GM23338 (cell line): ENCODE data around the gene PTPRN2. TPM values are rescaled to one million over a fixed set of nuclear protein-coding genes. Genes with fewer than 3 reads are reported as not detected.

ENCODE experiments used
- ATAC-seq: fragments of 200-7000 bp; cut with Tn5 transposase; 3 replicates; pipeline ENCODE4 v1.9.1; 2020
- DNase-seq: peaks from one replicate; pipeline ENCODE4 v3.0.0-alpha.2; 2015; ENCODE audit warnings: low spot score
- H2AFZ ChIP-seq: fragments of 200-600 bp; sonication (generic); 2 replicates; pipeline ENCODE4 v1.8.0; 2016; ENCODE audit warnings: antibody characterized with exemption, mild to moderate bottlenecking, moderate library complexity
- H3F3A ChIP-seq: fragments of 200-600 bp; sonication (generic); replicated peaks from 2 replicates; pipeline ENCODE4 v1.8.0; 2017; ENCODE audit warnings: antibody characterized with exemption, mixed run types, low read depth
- H3K27ac ChIP-seq: fragments of 200-600 bp; sonication (generic); 2 replicates; pipeline ENCODE4 v1.6.1; 2016; ENCODE audit warnings: low read depth
- H3K27me3 ChIP-seq: fragments of 200-600 bp; sonication (generic); 2 replicates; pipeline ENCODE4 v1.8.0; 2016; ENCODE audit warnings: mild to moderate bottlenecking, mixed run types, moderate library complexity; ENCODE audit not compliant: insufficient read depth
- H3K36me3 ChIP-seq: fragments of 200-600 bp; sonication (generic); 2 replicates; pipeline ENCODE4 v1.8.0; 2016; ENCODE audit warnings: mild to moderate bottlenecking; ENCODE audit not compliant: insufficient read depth
- H3K4me1 ChIP-seq: fragments of 200-600 bp; sonication (generic); 2 replicates; pipeline ENCODE4 v1.8.0; 2016; ENCODE audit warnings: mild to moderate bottlenecking, moderate library complexity; ENCODE audit not compliant: insufficient read depth
- H3K4me2 ChIP-seq: fragments of 200-600 bp; sonication (generic); 2 replicates; pipeline ENCODE4 v1.7.1; 2017; ENCODE audit warnings: mixed run types
- H3K4me3 ChIP-seq: fragments of 200-600 bp; sonication (generic); 2 replicates; pipeline ENCODE4 v1.6.1; 2016; ENCODE audit warnings: mixed run types
- H3K79me2 ChIP-seq: fragments of 200-600 bp; sonication (generic); replicated peaks from 2 replicates; pipeline ENCODE4 v1.8.0; 2017; ENCODE audit warnings: mild to moderate bottlenecking; ENCODE audit not compliant: insufficient read depth
- H3K9me2 ChIP-seq: fragments of 200-600 bp; sonication (generic); 2 replicates; pipeline ENCODE4 v1.8.0; 2017; ENCODE audit not compliant: insufficient read depth
- H4K20me1 ChIP-seq: fragments of 200-600 bp; sonication (generic); replicated peaks from 2 replicates; pipeline ENCODE4 v1.8.0; 2017; ENCODE audit warnings: mild to moderate bottlenecking; ENCODE audit not compliant: insufficient read depth
- H3K27ac Mint-ChIP-seq: 2 replicates; pipeline ENCODE4 v1.8.0; 2020; ENCODE audit warnings: inconsistent platforms, mild to moderate bottlenecking, moderate library complexity, mixed read lengths
- H3K27me3 Mint-ChIP-seq: 3 replicates; pipeline ENCODE4 v1.8.0; 2022; ENCODE audit warnings: low read depth, mild to moderate bottlenecking, moderate library complexity, mixed read lengths, inconsistent platforms; ENCODE audit not compliant: insufficient read depth, poor library complexity
- H3K36me3 Mint-ChIP-seq: 3 replicates; pipeline ENCODE4 v1.8.0; 2021; ENCODE audit warnings: low read depth, mild to moderate bottlenecking, inconsistent platforms, moderate library complexity, mixed read lengths
- H3K4me1 Mint-ChIP-seq: 3 replicates; pipeline ENCODE4 v1.8.0; 2020; ENCODE audit warnings: mild to moderate bottlenecking, inconsistent platforms, mixed read lengths
- H3K4me3 Mint-ChIP-seq: 3 replicates; pipeline ENCODE4 v1.8.0; 2021; ENCODE audit warnings: moderate library complexity, mild to moderate bottlenecking, inconsistent platforms, mixed read lengths
- H3K9me3 Mint-ChIP-seq: 3 replicates; pipeline ENCODE4 v1.8.0; 2020; ENCODE audit warnings: moderate library complexity, mild to moderate bottlenecking, inconsistent platforms, mixed read lengths
- CREB1 ChIP-seq: fragments of 250-450 bp; sonication (Bioruptor Pico); IDR thresholded peaks from 2 replicates; pipeline ENCODE4 v1.5.0; 2020; ENCODE audit warnings: low read depth, mild to moderate bottlenecking, moderate library complexity
- ETS1 ChIP-seq: IDR thresholded peaks from 2 replicates; pipeline ENCODE4 v1.6.1; 2016; ENCODE audit warnings: antibody characterized with exemption
- EZH2 ChIP-seq: fragments of 200-600 bp; sonication (generic); IDR thresholded peaks from one replicate; pipeline ENCODE4 v1.8.0; 2017; ENCODE audit warnings: antibody characterized with exemption, mild to moderate bottlenecking, low read depth; ENCODE audit not compliant: unreplicated experiment
- NANOG ChIP-seq: IDR thresholded peaks from 2 replicates; pipeline ENCODE4 v1.6.1; 2016; ENCODE audit warnings: antibody characterized with exemption, borderline replicate concordance
- POLR2AphosphoS5 ChIP-seq: IDR thresholded peaks from 2 replicates; pipeline ENCODE4 v1.6.1; 2016; ENCODE audit warnings: antibody characterized with exemption, low read depth
- REST ChIP-seq: IDR thresholded peaks from one replicate; pipeline ENCODE4 v1.6.1; 2018; ENCODE audit warnings: antibody characterized with exemption; ENCODE audit not compliant: unreplicated experiment
- STAT1 ChIP-seq: IDR thresholded peaks from one replicate; pipeline ENCODE4 v1.6.1; 2016; ENCODE audit warnings: antibody characterized with exemption; ENCODE audit not compliant: unreplicated experiment
- ZNF114 ChIP-seq: fragments of 250-450 bp; sonication (Bioruptor Pico); IDR thresholded peaks from 2 replicates; pipeline ENCODE4 v1.5.0; 2020; ENCODE audit warnings: mild to moderate bottlenecking, moderate library complexity
- polyA plus RNA-seq: library from polyadenylated mRNA; unstranded; fragments of >200 nt; fragmentation: Nextera tagmentation; extraction: Ambion mirVana; gene quantifications from 2 replicates; pipeline ENCODE4 v1.2.1, GENCODE V29; 2016
- total RNA-seq: library from RNA; depleted of rRNA; stranded (reverse); fragments of >200 nt; shearing (Covaris generic); gene quantifications from 2 replicates; pipeline ENCODE4 v1.2.3, GENCODE V29; 2014
- TF ChIP-seq, protein P1 (sequence below), 2 experiments: fragments of 200-600 bp in 1 of 2; sonication (generic) in 1 of 2; conservative IDR thresholded peaks; 2 replicates each; pipeline versions ENCODE4 v1.5.1 to v1.6.1; 2016 to 2017; ENCODE audit warnings: antibody characterized with exemption in 2 of 2, low read depth in 2 of 2, mild to moderate bottlenecking in 2 of 2, moderate library complexity in 1 of 2

The PTPRN2 gene
- total and polyA plus RNA-seq, 2 experiments from 2014 or later, result 0.87 to 4.0 TPM

DNA sequence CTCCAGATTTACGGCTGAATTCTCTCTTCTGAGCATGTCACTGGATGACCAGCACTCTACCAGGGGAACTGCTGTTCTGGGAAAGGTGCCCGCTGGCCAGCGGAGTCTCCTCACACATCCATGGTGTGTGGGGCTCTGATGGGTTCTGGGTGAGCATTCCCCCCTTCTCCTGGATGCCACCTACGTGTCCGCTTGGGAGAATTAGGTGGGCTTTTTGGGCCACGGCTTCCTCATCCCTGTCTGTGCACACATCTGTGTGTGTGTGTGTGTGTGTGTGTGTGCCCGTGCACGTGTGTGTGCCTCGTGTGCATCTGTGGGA, 1087.8 kb downstream of the PTPRN2 start:
- Histone ChIP-seq H3K79me2 (no peaks in the 10 kb centered on the region), H4K20me1 (no peaks in the 10 kb centered on the region), H3K4me2 (no peak overlapping the region), H3K4me1 (no peaks in the 10 kb centered on the region), H3F3A (no peaks in the 10 kb centered on the region), H2AFZ (no peak overlapping the region), H3K4me3 (no peak overlapping the region), H3K27ac (no peak overlapping the region), H3K36me3 (no peaks in the 10 kb centered on the region), H3K27me3 (no peaks in the 10 kb centered on the region), H3K9me2 (no peaks in the 10 kb centered on the region)
- DNase-seq (no peak), ATAC-seq (no peak)
- Mint-ChIP-seq H3K4me1 (no peaks in the 10 kb centered on the region), H3K9me3 (peaks cover 95% of the 10 kb centered on the region), H3K36me3 (peaks cover 37% of the 10 kb centered on the region), H3K27me3 (peaks cover 2% of the 10 kb centered on the region), H3K27ac (no peak overlapping the region), H3K4me3 (no peak overlapping the region)
- TF ChIP-seq ETS1 (no peak), POLR2AphosphoS5 (no peak), STAT1 (no peak), ZNF114 (CRISPR knock-in tag) (no peak), REST (no peak), NANOG (no peak), EZH2 (no peak), CREB1 (CRISPR knock-in tag) (no peak)
- TF ChIP-seq, protein P1, sequence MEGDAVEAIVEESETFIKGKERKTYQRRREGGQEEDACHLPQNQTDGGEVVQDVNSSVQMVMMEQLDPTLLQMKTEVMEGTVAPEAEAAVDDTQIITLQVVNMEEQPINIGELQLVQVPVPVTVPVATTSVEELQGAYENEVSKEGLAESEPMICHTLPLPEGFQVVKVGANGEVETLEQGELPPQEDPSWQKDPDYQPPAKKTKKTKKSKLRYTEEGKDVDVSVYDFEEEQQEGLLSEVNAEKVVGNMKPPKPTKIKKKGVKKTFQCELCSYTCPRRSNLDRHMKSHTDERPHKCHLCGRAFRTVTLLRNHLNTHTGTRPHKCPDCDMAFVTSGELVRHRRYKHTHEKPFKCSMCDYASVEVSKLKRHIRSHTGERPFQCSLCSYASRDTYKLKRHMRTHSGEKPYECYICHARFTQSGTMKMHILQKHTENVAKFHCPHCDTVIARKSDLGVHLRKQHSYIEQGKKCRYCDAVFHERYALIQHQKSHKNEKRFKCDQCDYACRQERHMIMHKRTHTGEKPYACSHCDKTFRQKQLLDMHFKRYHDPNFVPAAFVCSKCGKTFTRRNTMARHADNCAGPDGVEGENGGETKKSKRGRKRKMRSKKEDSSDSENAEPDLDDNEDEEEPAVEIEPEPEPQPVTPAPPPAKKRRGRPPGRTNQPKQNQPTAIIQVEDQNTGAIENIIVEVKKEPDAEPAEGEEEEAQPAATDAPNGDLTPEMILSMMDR (conservative IDR thresholded peaks at IDR 0.05; ENCODE audit: low read depth in 2 of 2), result no peak
